MCF 10A (cell line): ENCODE data around the gene COL6A3. TPM values are rescaled to one million over a fixed set of nuclear protein-coding genes. Genes with fewer than 3 reads are reported as not detected.

Source experiments
- BruUV-seq: library from RNA; stranded (reverse); fragments of 400-500 nt; replicated peaks from 2 replicates; lab custom pipeline; 2021; lab: Mats Ljungman, UMichigan
- CTCF ChIA-PET: fragments of 300-600 bp; sonication (Branson Sonifier 250); formaldehyde crosslinking; extraction: SDS; loops from one replicate; lab custom pipeline; 2021; ENCODE audit warnings: antibody characterized with exemption, inconsistent platforms; lab: Yijun Ruan, JAX
- POLR2A ChIA-PET: fragments of 300-600, 350-650 bp; sonication (Branson Sonifier 250); formaldehyde crosslinking; extraction: SDS; loops from one replicate; lab custom pipeline; 2020; ENCODE audit warnings: antibody characterized with exemption, inconsistent platforms; lab: Yijun Ruan, JAX
- DNase-seq: peaks from one replicate; pipeline ENCODE4 v3.0.0-alpha.2; 2018; ENCODE audit not compliant: unreplicated experiment
- H3K27ac Mint-ChIP-seq: one replicate; pipeline ENCODE4 v1.8.0; 2022; ENCODE audit warnings: mild to moderate bottlenecking, low read depth, mixed read lengths; ENCODE audit not compliant: unreplicated experiment
- H3K27me3 Mint-ChIP-seq: one replicate; pipeline ENCODE4 v1.8.0; 2022; ENCODE audit warnings: mixed read lengths; ENCODE audit not compliant: insufficient read depth, unreplicated experiment
- H3K36me3 Mint-ChIP-seq: one replicate; pipeline ENCODE4 v1.8.0; 2022; ENCODE audit warnings: mild to moderate bottlenecking, moderate library complexity, mixed read lengths; ENCODE audit not compliant: insufficient read depth, unreplicated experiment
- H3K4me1 Mint-ChIP-seq: one replicate; pipeline ENCODE4 v1.8.0; 2022; ENCODE audit warnings: mixed read lengths; ENCODE audit not compliant: insufficient read depth, unreplicated experiment
- H3K4me3 Mint-ChIP-seq: one replicate; pipeline ENCODE4 v1.8.0; 2022; ENCODE audit warnings: mild to moderate bottlenecking, moderate library complexity, mixed read lengths; ENCODE audit not compliant: unreplicated experiment
- H3K9me3 Mint-ChIP-seq: one replicate; pipeline ENCODE4 v1.8.0; 2022; ENCODE audit warnings: mixed read lengths; ENCODE audit not compliant: unreplicated experiment
- intact Hi-C: fragments of 100-400 bp; cut with micrococcal nuclease; formaldehyde crosslinking; loops from 2 replicates; pipeline ENCODE4 v1.14.1; 2022
- total RNA-seq: library from RNA; stranded (reverse); gene quantifications from 2 replicates; pipeline ENCODE4 v1.2.3, GENCODE V29; 2022
- TF ChIP-seq, protein P1 (sequence below): fragments of 200-600 bp; IDR thresholded peaks from one replicate; pipeline ENCODE4 v1.8.0; 2022; ENCODE audit warnings: antibody characterized with exemption, mild to moderate bottlenecking; ENCODE audit not compliant: unreplicated experiment

COL6A3 gene
- total RNA-seq, 1 experiment from 2014 or later = 0.19 TPM

DNA sequence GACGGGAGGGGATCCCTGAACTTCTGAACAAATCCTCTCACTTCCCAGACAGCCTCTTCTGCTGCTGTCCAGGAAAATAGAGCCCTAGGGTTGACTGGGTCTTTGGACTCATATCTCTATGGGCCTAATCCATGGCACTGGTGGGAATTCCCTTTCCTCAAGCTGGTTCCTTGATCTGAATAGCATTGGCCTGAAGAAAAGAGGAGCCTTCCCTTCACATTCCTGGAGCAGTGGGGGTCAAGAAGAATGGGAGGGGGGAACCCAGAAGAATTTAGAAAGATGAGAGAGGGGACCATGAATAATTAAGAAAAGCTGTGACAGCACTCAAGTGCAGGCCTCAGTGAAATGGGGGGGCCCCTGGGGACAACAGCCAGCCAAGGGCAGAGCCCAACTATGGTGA is 80.2 kb downstream of the COL6A3 start:
- Mint-ChIP-seq H3K36me3 (no peaks in the 10 kb centered on the region), H3K27ac (no peak overlapping the region), H3K9me3 (no peaks in the 10 kb centered on the region), H3K4me1 (no peaks in the 10 kb centered on the region), H3K4me3 (no peak overlapping the region), H3K27me3 (no peaks in the 10 kb centered on the region)
- BruUV-seq = no TSS peak
- DNase-seq = no peak
- intact Hi-C loops = no loop called here
- TF ChIP-seq, protein P1, sequence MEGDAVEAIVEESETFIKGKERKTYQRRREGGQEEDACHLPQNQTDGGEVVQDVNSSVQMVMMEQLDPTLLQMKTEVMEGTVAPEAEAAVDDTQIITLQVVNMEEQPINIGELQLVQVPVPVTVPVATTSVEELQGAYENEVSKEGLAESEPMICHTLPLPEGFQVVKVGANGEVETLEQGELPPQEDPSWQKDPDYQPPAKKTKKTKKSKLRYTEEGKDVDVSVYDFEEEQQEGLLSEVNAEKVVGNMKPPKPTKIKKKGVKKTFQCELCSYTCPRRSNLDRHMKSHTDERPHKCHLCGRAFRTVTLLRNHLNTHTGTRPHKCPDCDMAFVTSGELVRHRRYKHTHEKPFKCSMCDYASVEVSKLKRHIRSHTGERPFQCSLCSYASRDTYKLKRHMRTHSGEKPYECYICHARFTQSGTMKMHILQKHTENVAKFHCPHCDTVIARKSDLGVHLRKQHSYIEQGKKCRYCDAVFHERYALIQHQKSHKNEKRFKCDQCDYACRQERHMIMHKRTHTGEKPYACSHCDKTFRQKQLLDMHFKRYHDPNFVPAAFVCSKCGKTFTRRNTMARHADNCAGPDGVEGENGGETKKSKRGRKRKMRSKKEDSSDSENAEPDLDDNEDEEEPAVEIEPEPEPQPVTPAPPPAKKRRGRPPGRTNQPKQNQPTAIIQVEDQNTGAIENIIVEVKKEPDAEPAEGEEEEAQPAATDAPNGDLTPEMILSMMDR = no peak
- POLR2A ChIA-PET = interaction anchor here (0.7 kb wide), 1 partner anchor 196 kb away, joined by 3 read pairs; no protein-coding TSS in a partner anchor
- CTCF ChIA-PET = interaction anchor here (0.7 kb wide), 1 partner anchor 1638 kb away, joined by 3 read pairs; no protein-coding TSS in a partner anchor

DNA sequence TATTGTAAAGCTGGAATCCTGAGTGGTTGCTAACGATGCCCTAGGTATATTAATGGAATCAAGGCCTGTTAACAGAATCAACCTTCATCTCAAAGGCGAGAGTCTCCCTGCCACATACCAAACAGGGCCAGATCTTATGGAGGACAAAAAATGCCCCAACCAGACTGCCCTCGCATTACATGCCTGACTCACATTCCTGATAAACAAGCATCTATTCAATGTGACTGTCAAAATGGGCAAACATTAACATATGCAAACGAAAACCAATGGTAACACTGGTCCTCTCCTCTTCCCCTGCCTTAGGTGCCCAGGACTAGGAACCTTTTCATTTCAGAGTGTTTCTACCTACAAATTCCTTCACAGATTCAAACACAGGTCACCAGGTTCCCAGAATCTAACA is 83.4 kb downstream of the COL6A3 start:
- DNase-seq = no peak
- POLR2A ChIA-PET = no interaction called here
- CTCF ChIA-PET = interaction anchor here (0.8 kb wide), 1 partner anchor 165 kb away, joined by 3 read pairs; no protein-coding TSS in a partner anchor
- no peaks in the 10 kb centered on the region for H3K9me3 Mint-ChIP-seq
- no peaks in the 10 kb centered on the region for H3K27me3 Mint-ChIP-seq
- intact Hi-C loops = no loop called here
- H3K4me3 Mint-ChIP-seq = no peak overlapping the region
- H3K36me3 Mint-ChIP-seq = no peaks in the 10 kb centered on the region
- H3K4me1 Mint-ChIP-seq = no peaks in the 10 kb centered on the region
- BruUV-seq = no TSS peak
- H3K27ac Mint-ChIP-seq = no peak overlapping the region
- TF ChIP-seq, protein P1 = no peak

DNA sequence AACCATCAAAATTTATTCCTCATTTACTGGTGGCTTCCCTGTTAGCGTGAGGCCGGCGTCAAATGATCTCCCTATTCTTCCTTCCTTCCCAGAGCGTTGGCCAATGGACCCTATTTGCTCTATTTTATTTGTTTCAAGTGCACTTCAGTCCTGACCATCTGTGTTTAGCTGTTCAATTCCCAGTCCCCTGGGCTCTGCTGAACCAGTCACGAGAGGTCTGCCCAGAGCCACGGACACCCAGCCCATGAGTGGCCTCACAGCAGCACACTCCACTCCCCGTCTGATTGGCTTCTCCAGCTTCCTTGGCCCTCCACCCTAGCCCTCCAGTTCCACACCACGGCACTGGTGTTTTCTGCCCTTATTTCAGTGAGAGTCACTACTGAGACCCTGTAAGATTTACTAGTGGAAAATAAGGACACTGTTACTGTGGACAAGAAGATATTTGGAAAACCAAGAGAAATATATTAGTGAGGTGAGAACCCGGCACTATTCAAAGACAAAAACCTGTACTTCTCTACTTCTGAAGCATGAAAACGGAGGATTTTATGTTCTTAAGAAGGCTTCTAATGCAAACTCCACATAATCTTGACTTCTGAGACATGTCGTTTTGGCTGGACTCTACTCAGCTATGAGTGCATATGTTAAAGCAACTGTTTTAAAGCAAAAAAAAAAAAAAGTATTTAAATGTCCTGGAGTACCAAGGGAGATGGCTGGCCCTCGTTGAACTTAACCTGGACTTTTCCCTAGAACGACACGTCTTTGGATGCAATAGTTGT is 86.6 kb downstream of the COL6A3 start:
- ChIA-PET CTCF (interaction anchor here (0.6 to 1.1 kb wide), 3 partner anchors 28 to 159 kb away, joined by 3 to 4 read pairs (median 3); no protein-coding TSS in a partner anchor), POLR2A (interaction anchor here (0.6 kb wide), 1 partner anchor 218 kb away, joined by 3 read pairs; no protein-coding TSS in a partner anchor)
- TF ChIP-seq, protein P1 = no peak
- BruUV-seq = no TSS peak
- intact Hi-C loops = no loop called here
- H3K27ac Mint-ChIP-seq = no peak overlapping the region
- H3K27me3 Mint-ChIP-seq = no peaks in the 10 kb centered on the region
- peaks cover 7% of the 10 kb centered on the region for H3K4me1 Mint-ChIP-seq
- no peaks in the 10 kb centered on the region for H3K36me3 Mint-ChIP-seq
- no peaks in the 10 kb centered on the region for H3K9me3 Mint-ChIP-seq
- H3K4me3 Mint-ChIP-seq = no peak overlapping the region
- no peak for DNase-seq
